HepG2 (cell line): ENCODE measurements around the gene ZBTB7C. TPM values are rescaled to one million over a fixed set of nuclear protein-coding genes. Genes with fewer than 3 reads are reported as not detected.

ENCODE experiments used
- ATAC-seq: fragments of 200-7000 bp; cut with Tn5 transposase; 3 replicates; pipeline ENCODE4 v1.9.1; 2020; ENCODE audit warnings: mild to moderate bottlenecking, moderate library complexity
- BruUV-seq: library from RNA; stranded (reverse); fragments of 400-500 nt; replicated peaks from 2 replicates; lab custom pipeline; 2021; lab: Mats Ljungman, UMichigan
- CTCF ChIA-PET: fragments of 300-600 bp; formaldehyde crosslinking; extraction: SDS; loops from one replicate; lab custom pipeline; 2021; ENCODE audit warnings: low total read pairs, inconsistent platforms, low intra/inter-chr PET ratio; lab: Yijun Ruan, JAX
- POLR2A ChIA-PET: fragments of 350-600 bp; sonication (Branson Sonifier 250); formaldehyde crosslinking; loops from one replicate; lab custom pipeline; 2020; ENCODE audit warnings: antibody characterized with exemption, inconsistent platforms; lab: Yijun Ruan, JAX
- DNase-seq: peaks from one replicate; pipeline ENCODE4 v3.0.0-alpha.2; 2015; ENCODE audit warnings: low spot score
- FAIRE-seq: peaks from 3 replicates; lab custom pipeline; 2011; peaks lifted over from hg19 to GRCh38; lab: Jason Lieb, UNC
- H2AFZ ChIP-seq: one replicate; pipeline ENCODE4 v1.6.1; 2011; ENCODE audit warnings: low read length, inconsistent platforms
- H3K27ac ChIP-seq: fragments of 300-600 bp; 3 replicates; pipeline ENCODE4 v1.8.0; 2011; ENCODE audit warnings: mixed run types, mild to moderate bottlenecking, mixed read lengths, low read length, inconsistent platforms; ENCODE audit not compliant: insufficient read depth; ENCODE audit errors: extremely low read length
- H3K27me3 ChIP-seq, 2 experiments: fragments of 200-600 bp in 1 of 2; 2 replicates in 1 of 2; 3 replicates in 1 of 2; pipeline versions ENCODE4 v1.6.0 to v1.8.0; 2011; ENCODE audit warnings: low read length in 2 of 2, mild to moderate bottlenecking in 2 of 2, moderate library complexity in 2 of 2, inconsistent platforms in 1 of 2; ENCODE audit not compliant: insufficient read depth in 2 of 2, control insufficient read depth in 1 of 2
- H3K36me3 ChIP-seq, 2 experiments: fragments of 200-600 bp in 1 of 2; replicated peaks in 1 of 2; 2 replicates in 1 of 2; 3 replicates in 1 of 2; pipeline versions ENCODE4 v1.5.1 to v1.8.0; 2011; ENCODE audit warnings: low read length in 2 of 2, inconsistent platforms in 1 of 2; ENCODE audit not compliant: insufficient read depth in 2 of 2, control insufficient read depth in 1 of 2
- H3K4me1 ChIP-seq: 2 replicates; pipeline ENCODE4 v1.5.1; 2012; ENCODE audit warnings: low read length, inconsistent platforms; ENCODE audit not compliant: insufficient read depth
- H3K4me2 ChIP-seq: 2 replicates; pipeline ENCODE4 v1.6.0; 2011; ENCODE audit warnings: low read depth, low read length, inconsistent platforms
- H3K4me3 ChIP-seq, 3 experiments: fragments of 200-600 bp in 1 of 3; sonication (generic), shearing (Covaris generic) in 1 of 3; replicated peaks in 1 of 3; 2 replicates each; pipeline ENCODE4 v1.5.1; 2011 to 2016; ENCODE audit warnings: low read length in 3 of 3, inconsistent platforms in 2 of 3, low read depth in 2 of 3, mild to moderate bottlenecking in 2 of 3, control low read depth in 1 of 3, mixed read lengths in 1 of 3; ENCODE audit not compliant: insufficient read depth in 1 of 3
- H3K79me2 ChIP-seq: one replicate; pipeline ENCODE4 v1.6.1; 2011; ENCODE audit warnings: low read length, inconsistent platforms; ENCODE audit not compliant: insufficient read depth
- H3K9ac ChIP-seq: 2 replicates; pipeline ENCODE4 v1.6.0; 2011; ENCODE audit warnings: mild to moderate bottlenecking, low read depth, low read length, inconsistent platforms; ENCODE audit not compliant: insufficient read depth
- H3K9me3 ChIP-seq: 2 replicates; pipeline ENCODE4 v1.5.1; 2012; ENCODE audit warnings: mild to moderate bottlenecking, low read length
- H4K20me1 ChIP-seq: 2 replicates; pipeline ENCODE4 v1.6.0; 2011; ENCODE audit warnings: inconsistent platforms, mild to moderate bottlenecking, low read length, moderate library complexity; ENCODE audit not compliant: insufficient read depth
- ATF1 ChIP-seq: IDR thresholded peaks from 2 replicates; pipeline ENCODE4 v1.6.1; 2016; ENCODE audit warnings: mild to moderate bottlenecking, control low read depth
- GFI1 ChIP-seq: sonication (generic); formaldehyde crosslinking; IDR thresholded peaks from 2 replicates; pipeline ENCODE4 v1.5.0; 2020; ENCODE audit warnings: missing genetic modification reagents, mild to moderate bottlenecking, borderline replicate concordance
- HNF4A ChIP-seq: sonication (generic); formaldehyde crosslinking; IDR thresholded peaks from 2 replicates; pipeline ENCODE4 v1.4.0; 2020; ENCODE audit warnings: missing genetic modification reagents
- HNF4G ChIP-seq, 2 experiments: sonication (generic) in 1 of 2; formaldehyde crosslinking in 1 of 2; IDR thresholded peaks; 2 replicates each; pipeline versions ENCODE4 v1.4.0 to v1.6.1; 2011 to 2020; ENCODE audit warnings: borderline replicate concordance in 2 of 2, low read depth in 2 of 2, mild to moderate bottlenecking in 2 of 2, low read length in 1 of 2, missing genetic modification reagents in 1 of 2, moderate library complexity in 1 of 2
- NCOR1 ChIP-seq: fragments of 200-600 bp; sonication (generic); IDR thresholded peaks from 2 replicates; pipeline ENCODE4 v1.7.0; 2017; ENCODE audit warnings: antibody characterized with exemption, low read length, borderline replicate concordance
- NR2F1 ChIP-seq, 2 experiments: fragments of 450-650 bp in 1 of 2; formaldehyde crosslinking in 1 of 2; IDR thresholded peaks; 2 replicates each; pipeline versions ENCODE4 v1.5.0 to v1.6.1; 2016 to 2020; ENCODE audit warnings: mild to moderate bottlenecking in 1 of 2, missing compliant biosample characterization in 1 of 2, missing genetic modification reagents in 1 of 2, moderate library complexity in 1 of 2
- RARA ChIP-seq: IDR thresholded peaks from 2 replicates; pipeline ENCODE4 v1.6.1; 2016; ENCODE audit warnings: missing genetic modification reagents, missing compliant biosample characterization
- RFXANK ChIP-seq: IDR thresholded peaks from 2 replicates; pipeline ENCODE4 v1.6.1; 2016
- RXRA ChIP-seq: sonication (generic); formaldehyde crosslinking; IDR thresholded peaks from 2 replicates; pipeline ENCODE4 v1.5.1; 2020; ENCODE audit warnings: missing genetic modification reagents
- SP140L ChIP-seq: sonication (generic); formaldehyde crosslinking; IDR thresholded peaks from 2 replicates; pipeline ENCODE4 v1.4.0; 2020; ENCODE audit warnings: missing genetic modification reagents, borderline replicate concordance
- STAG1 ChIP-seq: sonication (generic); formaldehyde crosslinking; IDR thresholded peaks from 2 replicates; pipeline ENCODE4 v1.4.0; 2020; ENCODE audit warnings: missing genetic modification reagents
- XRCC5 ChIP-seq: fragments of 200-400 bp; formaldehyde crosslinking; optimal IDR thresholded peaks from 2 replicates; pipeline ENCODE3; 2017; ENCODE audit warnings: mild to moderate bottlenecking, low read length
- ZMYM2 ChIP-seq: sonication (generic); formaldehyde crosslinking; IDR thresholded peaks from 2 replicates; pipeline ENCODE4 v1.8.0; 2022; ENCODE audit warnings: mild to moderate bottlenecking, missing genetic modification reagents
- ZMYM3 ChIP-seq: sonication (generic); formaldehyde crosslinking; IDR thresholded peaks from 2 replicates; pipeline ENCODE4 v1.5.1; 2020; ENCODE audit warnings: mild to moderate bottlenecking, missing genetic modification reagents
- ZNF496 ChIP-seq: sonication (generic); formaldehyde crosslinking; IDR thresholded peaks from 2 replicates; pipeline ENCODE4 v1.8.1; 2023; ENCODE audit warnings: mild to moderate bottlenecking, moderate library complexity, missing genetic modification reagents; ENCODE audit not compliant: insufficient replicate concordance
- WGBS: methylation state at CpG from one replicate; pipeline ENCODE4 v1.1.6; 2017; ENCODE audit warnings: low lambda C conversion rate; 5-methylcytosine and 5-hydroxymethylcytosine counted together
- in situ Hi-C: cut with HindIII; loops from 2 replicates; pipeline ENCODE4 v1.10.0; 2017; ENCODE audit warnings: low pct_unique_long_range_greater_than_20kb; ENCODE audit not compliant: extremely low pct_ligation_motif_present
- intact Hi-C: fragments of 100-400 bp; cut with micrococcal nuclease; formaldehyde crosslinking; loops from one replicate; pipeline ENCODE4 v1.10.0; 2022; ENCODE audit not compliant: unreplicated experiment
- polyA plus RNA-seq, 8 experiments: library from polyadenylated mRNA; depleted of rRNA in 3 of 8; stranded (reverse) in 7 of 8; unstranded in 1 of 8; fragments of >200 nt; fragmentation: Illumina TruSeq in 4 of 8; extraction: Trizol in 4 of 8; gene quantifications; 2 replicates each; pipeline versions ENCODE4 v1.2.1 to v1.2.3, GENCODE V29; 2011 to 2016; ENCODE audit warnings: low read depth in 4 of 8, missing spikeins in 1 of 8, mixed read lengths in 1 of 8; ENCODE audit not compliant: insufficient read depth in 1 of 8
- total RNA-seq, 5 experiments: library from RNA; depleted of rRNA; stranded (reverse); fragments of >200 nt; fragmentation: Illumina TruSeq; extraction: Trizol; gene quantifications; 2 replicates each; pipeline ENCODE4 v1.2.3, GENCODE V29; 2016; ENCODE audit warnings: low read depth in 1 of 5
- TF ChIP-seq, protein P1 (sequence below): sonication (generic); formaldehyde crosslinking; IDR thresholded peaks from 2 replicates; pipeline ENCODE4 v1.5.0; 2020; ENCODE audit warnings: mild to moderate bottlenecking, missing genetic modification reagents, moderate library complexity

Gene ZBTB7C
- total and polyA plus RNA-seq, 2 of the 13 experiments (the other 11 are each of a cell fraction or from before 2014, with no cell fraction given) = 0.01 to 0.04 TPM

GRCh38 chr18:48412339-48412929, 3.3 kb upstream of the ZBTB7C start:
- peak; percentile 45 for TF ChIP-seq STAG1 (CRISPR knock-in tag)
- no peak for TF ChIP-seq SP140L (CRISPR knock-in tag)
- TF ChIP-seq NCOR1 = peak; percentile 33; the same call in 1 of the 2 replicates
- no peak for TF ChIP-seq ZMYM3 (CRISPR knock-in tag)
- TF ChIP-seq XRCC5 = peak; percentile 82
- no peak for TF ChIP-seq ZNF496 (CRISPR knock-in tag)
- peak; percentile 36; the same call in 1 of the 2 replicates for TF ChIP-seq GFI1 (CRISPR knock-in tag)
- TF ChIP-seq NR2F1 (CRISPR knock-in tag; IDR thresholded peaks at IDR 0.05) = 0 out of 4 replicates have a peak, but pooled peaks of 1 of the 2 experiments have one; percentile 15
- TF ChIP-seq HNF4G (IDR thresholded peaks at IDR 0.05; ENCODE audit: borderline replicate concordance, low read depth, low read length) = 0 out of 2 replicates have a peak, but pooled peaks have one; percentile 7
- no peak for TF ChIP-seq HNF4G (CRISPR knock-in tag; IDR thresholded peaks at IDR 0.05; ENCODE audit: borderline replicate concordance, low read depth)
- TF ChIP-seq HNF4A = peak; percentile 57
- TF ChIP-seq RFXANK (CRISPR knock-in tag) = no peak
- TF ChIP-seq RARA (CRISPR knock-in tag) = peak; percentile 85
- TF ChIP-seq ZMYM2 = no peak
- TF ChIP-seq RXRA (CRISPR knock-in tag) = peak; percentile 16; the same call in 1 of the 2 replicates
- TF ChIP-seq ATF1 = no peak
- TF ChIP-seq, protein P1, sequence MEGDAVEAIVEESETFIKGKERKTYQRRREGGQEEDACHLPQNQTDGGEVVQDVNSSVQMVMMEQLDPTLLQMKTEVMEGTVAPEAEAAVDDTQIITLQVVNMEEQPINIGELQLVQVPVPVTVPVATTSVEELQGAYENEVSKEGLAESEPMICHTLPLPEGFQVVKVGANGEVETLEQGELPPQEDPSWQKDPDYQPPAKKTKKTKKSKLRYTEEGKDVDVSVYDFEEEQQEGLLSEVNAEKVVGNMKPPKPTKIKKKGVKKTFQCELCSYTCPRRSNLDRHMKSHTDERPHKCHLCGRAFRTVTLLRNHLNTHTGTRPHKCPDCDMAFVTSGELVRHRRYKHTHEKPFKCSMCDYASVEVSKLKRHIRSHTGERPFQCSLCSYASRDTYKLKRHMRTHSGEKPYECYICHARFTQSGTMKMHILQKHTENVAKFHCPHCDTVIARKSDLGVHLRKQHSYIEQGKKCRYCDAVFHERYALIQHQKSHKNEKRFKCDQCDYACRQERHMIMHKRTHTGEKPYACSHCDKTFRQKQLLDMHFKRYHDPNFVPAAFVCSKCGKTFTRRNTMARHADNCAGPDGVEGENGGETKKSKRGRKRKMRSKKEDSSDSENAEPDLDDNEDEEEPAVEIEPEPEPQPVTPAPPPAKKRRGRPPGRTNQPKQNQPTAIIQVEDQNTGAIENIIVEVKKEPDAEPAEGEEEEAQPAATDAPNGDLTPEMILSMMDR (CRISPR knock-in tag) = peak; percentile 59
- no peaks in the 10 kb centered on the region for H3K36me3 ChIP-seq
- H3K27me3 ChIP-seq = peaks cover 9 to 39% of the 10 kb centered on the region in 2 experiments
- ChIA-PET POLR2A (no interaction called here), CTCF (no interaction called here)
- H3K9me3 ChIP-seq = no peaks in the 10 kb centered on the region
- 11% methylated on average over 7 of the region's 7 CpGs for WGBS
- H3K79me2 ChIP-seq = no peaks in the 10 kb centered on the region
- intact Hi-C loops (no loop called here), in situ Hi-C loops (no loop called here)
- no peak overlapping the region for H3K9ac ChIP-seq
- ATAC-seq (peak; percentile 21; the same call in 2 of the 3 replicates), FAIRE-seq (peak; percentile 64), DNase-seq (peak; percentile 56)
- H3K27ac ChIP-seq = no peak overlapping the region
- peaks cover 6% of the 10 kb centered on the region; the same call in 1 of the 2 replicates for H3K4me1 ChIP-seq
- no peak overlapping the region for H3K4me3 ChIP-seq
- no peak overlapping the region for H2AFZ ChIP-seq
- H4K20me1 ChIP-seq = no peaks in the 10 kb centered on the region; the same call in 1 of the 2 replicates
- BruUV-seq = no TSS peak
- H3K4me2 ChIP-seq = no peak overlapping the region
